ENCODE data around the gene SPESP1.

The SPESP1 gene

DNA sequence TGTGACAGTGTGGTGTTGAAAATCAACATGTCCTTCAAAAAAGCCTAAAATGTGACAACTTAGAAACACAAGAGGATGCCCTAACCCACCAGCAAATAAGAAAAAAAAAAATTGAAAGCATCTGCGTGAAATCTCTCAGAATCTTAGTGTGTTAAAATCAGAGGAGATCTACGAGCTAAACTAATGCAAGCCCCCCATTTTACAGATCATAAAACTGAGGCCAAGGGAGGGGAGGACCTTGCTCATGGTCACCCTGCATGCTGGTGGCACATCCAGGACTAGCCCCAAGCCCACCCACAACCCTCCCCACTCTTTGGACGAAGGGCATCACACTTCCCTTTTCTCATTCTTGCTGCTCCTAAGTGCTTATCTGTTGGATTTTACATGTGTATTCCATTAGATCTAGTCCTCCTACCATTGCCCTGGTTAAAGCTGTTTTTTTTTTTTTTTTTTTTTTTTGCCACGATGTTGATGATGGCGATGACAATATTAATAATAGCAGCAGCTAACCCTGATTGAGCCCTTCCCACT, 55.1 kb downstream of the SPESP1 start:
- Histone ChIP-seq H3K36me3 (ENCODE audit: control insufficient read depth, insufficient read depth, low read length) (no peaks in the 10 kb centered on the region), H3K27me3 (ENCODE audit: control insufficient read depth, insufficient read depth, low read length) (no peaks in the 10 kb centered on the region), H3K9me3 (ENCODE audit: control insufficient read depth, low read length) (no peaks in the 10 kb centered on the region), H3K4me3 (ENCODE audit: low read length) (no peak overlapping the region), H3K4me1 (ENCODE audit: control insufficient read depth, insufficient read depth, low read length) (peaks cover under 1% of the 10 kb centered on the region), H3K9ac (ENCODE audit: low read length) (no peak overlapping the region)

DNA sequence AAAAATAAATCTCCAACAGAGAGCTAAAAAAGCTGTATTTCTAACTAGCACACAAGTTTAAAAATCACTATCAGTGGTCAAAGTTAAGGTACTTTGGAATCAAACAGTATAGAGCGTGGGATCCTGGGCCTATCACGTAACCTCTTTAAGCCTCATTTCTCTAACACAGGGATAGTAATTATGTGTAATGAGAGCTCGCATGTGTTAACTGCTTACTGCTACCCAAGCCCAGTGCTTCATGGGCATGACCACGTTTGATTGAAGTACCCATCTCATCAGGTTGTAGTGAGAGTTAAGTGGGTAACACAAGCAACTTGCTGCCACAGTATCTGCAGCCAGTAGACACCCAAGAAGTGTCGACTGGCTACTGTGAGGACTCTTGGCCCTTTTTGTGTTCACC, 56.0 kb downstream of the SPESP1 start:
- Histone ChIP-seq H3K27me3 (ENCODE audit: control insufficient read depth, insufficient read depth, low read length) (no peaks in the 10 kb centered on the region), H3K4me1 (ENCODE audit: control insufficient read depth, insufficient read depth, low read length) (peaks cover 8% of the 10 kb centered on the region), H3K9ac (ENCODE audit: low read length) (no peak overlapping the region), H3K36me3 (ENCODE audit: control insufficient read depth, insufficient read depth, low read length) (no peaks in the 10 kb centered on the region), H3K4me3 (ENCODE audit: low read length) (no peak overlapping the region), H3K9me3 (ENCODE audit: control insufficient read depth, low read length) (no peaks in the 10 kb centered on the region)

DNA sequence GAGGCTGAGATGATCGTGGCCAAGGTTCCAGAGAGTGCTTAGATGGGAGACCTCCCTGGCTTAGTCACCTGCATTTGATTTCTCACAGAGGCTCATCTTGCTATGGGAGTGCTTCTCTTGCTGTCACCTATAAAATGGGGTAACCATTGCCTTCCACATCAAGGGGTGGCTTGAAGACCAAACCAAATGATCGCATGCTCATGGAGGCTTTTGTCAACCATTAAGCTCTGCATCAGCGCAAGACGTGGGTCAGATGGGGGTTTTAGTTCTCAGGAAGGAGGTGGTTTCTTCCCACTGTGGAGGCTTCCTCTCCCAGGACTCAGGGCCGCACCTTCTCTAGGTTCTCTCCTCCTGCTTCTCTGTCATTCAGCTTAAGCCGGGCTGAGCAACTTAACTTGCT, 56.8 kb downstream of the SPESP1 start:
- H3K4me3 ChIP-seq (ENCODE audit: low read length): no peak overlapping the region
- H3K36me3 ChIP-seq (ENCODE audit: control insufficient read depth, insufficient read depth, low read length): no peaks in the 10 kb centered on the region
- peaks cover 12% of the 10 kb centered on the region for H3K4me1 ChIP-seq (ENCODE audit: control insufficient read depth, insufficient read depth, low read length)
- H3K9ac ChIP-seq (ENCODE audit: low read length): no peak overlapping the region
- H3K27me3 ChIP-seq (ENCODE audit: control insufficient read depth, insufficient read depth, low read length): no peaks in the 10 kb centered on the region
- H3K9me3 ChIP-seq (ENCODE audit: control insufficient read depth, low read length): no peaks in the 10 kb centered on the region

- Histone ChIP-seq H3K9me3 (ENCODE audit: control insufficient read depth, low read length) (no peaks in the 10 kb centered on the region), H3K27me3 (ENCODE audit: control insufficient read depth, insufficient read depth, low read length) (no peaks in the 10 kb centered on the region), H3K4me3 (ENCODE audit: low read length) (no peak overlapping the region), H3K36me3 (ENCODE audit: control insufficient read depth, insufficient read depth, low read length) (no peaks in the 10 kb centered on the region), H3K4me1 (ENCODE audit: control insufficient read depth, insufficient read depth, low read length) (peaks cover 12% of the 10 kb centered on the region), H3K9ac (ENCODE audit: low read length) (no peak overlapping the region)
These were observed 57.4 kb downstream of the SPESP1 start for GRCh38 chr15:68987676-68988075.

- Histone ChIP-seq H3K4me1 (ENCODE audit: control insufficient read depth, insufficient read depth, low read length) (peaks cover 12% of the 10 kb centered on the region), H3K36me3 (ENCODE audit: control insufficient read depth, insufficient read depth, low read length) (no peaks in the 10 kb centered on the region), H3K9ac (ENCODE audit: low read length) (no peak overlapping the region), H3K9me3 (ENCODE audit: control insufficient read depth, low read length) (no peaks in the 10 kb centered on the region), H3K27me3 (ENCODE audit: control insufficient read depth, insufficient read depth, low read length) (no peaks in the 10 kb centered on the region), H3K4me3 (ENCODE audit: low read length) (no peak overlapping the region)
These were observed 59.4 kb downstream of the SPESP1 start for GRCh38 chr15:68989541-68990230.

DNA sequence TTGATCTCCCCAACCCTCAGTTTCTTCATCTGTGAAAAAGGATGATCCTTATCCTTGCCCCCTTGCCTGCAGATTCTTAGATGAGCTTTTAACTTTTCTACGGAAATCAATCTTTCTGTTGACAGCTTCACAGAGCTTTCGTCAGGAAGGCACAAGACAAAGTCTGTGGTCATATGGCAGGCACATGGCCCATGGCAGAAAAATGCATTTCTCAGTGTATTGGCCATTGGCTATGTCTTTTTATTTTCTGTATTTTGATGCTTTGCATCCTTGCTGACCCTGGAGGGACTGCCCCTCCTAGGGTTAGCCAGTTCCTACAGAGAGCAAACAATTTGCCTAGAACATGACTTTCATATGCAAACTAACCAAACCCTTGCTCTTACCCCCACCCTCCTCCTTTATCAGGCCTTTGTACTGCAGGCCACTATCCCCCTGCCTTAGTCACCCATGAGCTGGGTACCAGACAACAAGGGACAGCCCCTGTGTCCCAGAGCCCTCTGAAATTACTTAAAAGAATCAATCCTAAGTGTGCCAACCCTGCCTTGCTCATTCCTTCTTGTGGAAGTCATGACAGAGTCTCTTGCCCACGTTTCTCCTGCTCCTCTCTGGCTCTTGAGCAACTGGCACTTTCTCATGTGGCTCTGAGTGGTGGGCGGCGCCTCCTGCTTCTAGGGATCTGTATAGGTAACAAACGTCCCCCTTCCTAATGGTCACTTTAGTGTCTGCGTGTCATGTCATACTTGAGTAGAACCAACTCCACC, 60.1 kb downstream of the SPESP1 start:
- Histone ChIP-seq H3K4me3 (ENCODE audit: low read length) (no peak overlapping the region), H3K4me1 (ENCODE audit: control insufficient read depth, insufficient read depth, low read length) (peaks cover 12% of the 10 kb centered on the region), H3K9ac (ENCODE audit: low read length) (no peak overlapping the region), H3K27me3 (ENCODE audit: control insufficient read depth, insufficient read depth, low read length) (no peaks in the 10 kb centered on the region), H3K36me3 (ENCODE audit: control insufficient read depth, insufficient read depth, low read length) (no peaks in the 10 kb centered on the region), H3K9me3 (ENCODE audit: control insufficient read depth, low read length) (no peaks in the 10 kb centered on the region)

- no peak overlapping the region for H3K4me3 ChIP-seq (ENCODE audit: low read length)
These were observed 60.7 kb downstream of the SPESP1 start for GRCh38 chr15:68990992-68991500.

DNA sequence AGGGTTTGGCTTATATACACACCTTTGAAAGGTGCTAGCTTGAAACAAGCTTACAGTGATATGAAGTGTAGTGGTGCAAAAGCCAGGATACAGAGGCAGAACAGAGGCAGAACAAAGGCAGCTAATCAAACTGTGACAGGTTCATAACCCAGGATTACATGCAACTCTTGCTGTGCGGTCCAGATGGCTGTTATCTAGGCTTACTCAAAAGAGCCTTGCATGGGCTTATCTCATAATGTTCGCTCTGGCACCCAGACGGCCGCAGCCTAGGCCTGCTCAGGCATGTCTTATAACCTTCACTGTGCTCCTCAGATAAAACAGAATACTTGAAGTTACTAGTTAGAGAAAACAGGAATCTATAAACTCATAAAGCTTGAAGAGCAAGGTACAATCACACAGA, 61.4 kb downstream of the SPESP1 start:
- no peak overlapping the region for H3K4me3 ChIP-seq (ENCODE audit: low read length)
- no peak overlapping the region for H3K9ac ChIP-seq (ENCODE audit: low read length)
- H3K9me3 ChIP-seq (ENCODE audit: control insufficient read depth, low read length): no peaks in the 10 kb centered on the region
- H3K4me1 ChIP-seq (ENCODE audit: control insufficient read depth, insufficient read depth, low read length): peaks cover 12% of the 10 kb centered on the region
- no peaks in the 10 kb centered on the region for H3K27me3 ChIP-seq (ENCODE audit: control insufficient read depth, insufficient read depth, low read length)
- H3K36me3 ChIP-seq (ENCODE audit: control insufficient read depth, insufficient read depth, low read length): no peaks in the 10 kb centered on the region

More at GRCh38 chr15:68990992-68991500, 60.7 kb downstream of the SPESP1 start:
- H3K27me3 ChIP-seq (ENCODE audit: control insufficient read depth, insufficient read depth, low read length): no peaks in the 10 kb centered on the region
- no peak overlapping the region for H3K9ac ChIP-seq (ENCODE audit: low read length)
- H3K9me3 ChIP-seq (ENCODE audit: control insufficient read depth, low read length): no peaks in the 10 kb centered on the region
- H3K36me3 ChIP-seq (ENCODE audit: control insufficient read depth, insufficient read depth, low read length): no peaks in the 10 kb centered on the region
- H3K4me1 ChIP-seq (ENCODE audit: control insufficient read depth, insufficient read depth, low read length): peaks cover 12% of the 10 kb centered on the region

DNA sequence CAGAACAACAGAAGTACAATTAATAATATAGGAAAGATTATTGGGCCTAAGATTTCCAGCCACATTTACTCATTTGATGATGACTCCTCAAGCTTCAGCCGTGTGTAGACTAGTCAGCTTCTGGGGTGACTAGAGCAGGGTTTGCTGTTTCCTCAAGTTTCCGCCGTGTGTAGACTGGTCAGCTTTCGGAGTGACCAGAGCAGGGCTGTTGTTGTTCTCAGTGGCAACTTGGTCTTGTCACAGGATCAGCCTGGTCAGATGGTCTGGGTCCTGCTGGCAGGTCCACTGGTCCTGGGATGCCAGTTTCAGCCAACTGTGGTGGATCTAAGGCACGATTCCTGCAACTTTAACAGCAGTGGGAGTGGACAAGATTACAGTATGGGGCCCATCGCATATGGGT, 62.4 kb downstream of the SPESP1 start:
- Histone ChIP-seq H3K4me3 (ENCODE audit: low read length) (no peak overlapping the region), H3K27me3 (ENCODE audit: control insufficient read depth, insufficient read depth, low read length) (no peaks in the 10 kb centered on the region), H3K9me3 (ENCODE audit: control insufficient read depth, low read length) (no peaks in the 10 kb centered on the region), H3K9ac (ENCODE audit: low read length) (no peak overlapping the region), H3K4me1 (ENCODE audit: control insufficient read depth, insufficient read depth, low read length) (peaks cover 12% of the 10 kb centered on the region), H3K36me3 (ENCODE audit: control insufficient read depth, insufficient read depth, low read length) (no peaks in the 10 kb centered on the region)

DNA sequence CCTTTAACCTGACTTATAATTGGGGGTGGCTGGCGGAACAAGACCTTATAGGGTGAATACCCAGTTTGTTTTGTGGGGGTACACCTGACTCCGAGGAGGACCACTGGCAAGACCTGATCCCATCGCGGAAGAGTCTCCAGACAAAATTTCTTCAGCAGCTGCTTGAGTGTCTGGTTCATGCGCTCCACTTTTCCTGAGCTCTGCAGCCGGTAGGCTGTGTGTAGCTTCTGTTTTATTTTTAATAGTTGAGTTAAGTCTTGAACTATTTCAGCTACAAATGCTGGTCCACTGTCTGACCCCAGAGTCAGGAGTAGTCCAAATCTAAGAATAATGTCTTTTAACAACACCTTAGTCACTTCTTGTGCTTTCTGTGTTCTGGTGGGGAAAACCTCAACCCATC, 63.0 kb downstream of the SPESP1 start:
- Histone ChIP-seq H3K36me3 (ENCODE audit: control insufficient read depth, insufficient read depth, low read length) (no peaks in the 10 kb centered on the region), H3K27me3 (ENCODE audit: control insufficient read depth, insufficient read depth, low read length) (no peaks in the 10 kb centered on the region), H3K4me1 (ENCODE audit: control insufficient read depth, insufficient read depth, low read length) (peaks cover 12% of the 10 kb centered on the region), H3K4me3 (ENCODE audit: low read length) (no peak overlapping the region), H3K9me3 (ENCODE audit: control insufficient read depth, low read length) (no peaks in the 10 kb centered on the region), H3K9ac (ENCODE audit: low read length) (no peak overlapping the region)

DNA sequence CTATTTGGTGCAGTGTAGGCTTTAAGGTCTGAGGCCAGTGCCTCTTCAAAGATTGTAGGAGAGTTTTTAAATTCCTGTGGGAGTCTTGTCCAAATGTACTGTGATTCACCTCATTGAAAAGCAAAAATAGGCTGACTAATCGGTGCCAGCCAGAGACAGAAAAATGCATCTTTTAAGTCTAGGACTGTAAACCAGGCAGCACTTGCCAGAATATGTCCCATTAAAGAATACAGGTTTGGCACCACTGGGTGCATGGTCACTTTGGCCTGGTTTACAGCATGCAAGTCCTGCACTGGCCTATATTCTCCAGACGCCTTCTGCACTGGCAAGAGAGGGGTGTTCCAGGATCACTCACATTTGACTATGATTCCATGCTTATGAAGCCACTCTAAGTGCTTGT, 63.8 kb downstream of the SPESP1 start:
- Histone ChIP-seq H3K36me3 (ENCODE audit: control insufficient read depth, insufficient read depth, low read length) (no peaks in the 10 kb centered on the region), H3K9me3 (ENCODE audit: control insufficient read depth, low read length) (no peaks in the 10 kb centered on the region), H3K4me1 (ENCODE audit: control insufficient read depth, insufficient read depth, low read length) (peaks cover 12% of the 10 kb centered on the region), H3K9ac (ENCODE audit: low read length) (no peak overlapping the region), H3K27me3 (ENCODE audit: control insufficient read depth, insufficient read depth, low read length) (no peaks in the 10 kb centered on the region), H3K4me3 (ENCODE audit: low read length) (no peak overlapping the region)

Measured in mucosa of stomach (tissue), 1 donor.